Measurements from ENCODE around the gene KDM4C. TPM values are rescaled to one million over a fixed set of nuclear protein-coding genes. Genes with fewer than 3 reads are reported as not detected.

KDM4C gene
- total and polyA plus RNA-seq, 2 of the 8 experiments (the other 6 are each of a cell fraction or from before 2014, with no cell fraction given) = 13.0 to 26.1 TPM

GRCh38 chr9:6829536-6829935 lies 71.8 kb downstream of the KDM4C start (continued):
- TF ChIP-seq CHD2 (IDR thresholded peaks at IDR 0.05; ENCODE audit: low read length) = no peak

Measured in H1 (cell line).